ENCODE results near the gene MPIG6B.

Gene MPIG6B
- long read RNA-seq, donor 1, partial matches to known transcripts: 216 of 405 reads
- long read RNA-seq, donor 1, other reads (novel, unspliced or antisense): 189 of 405 reads
- long read RNA-seq, donor 2: 0 reads
- long read RNA-seq, donor 3: 0 reads
- long read RNA-seq, donor 4: 0 reads
- long read RNA-seq, donor 5: 0 reads
- long read RNA-seq, donor 6: 0 reads
- long read RNA-seq, donor 7: 0 reads
- long read RNA-seq, donor 8: 0 reads

GRCh38 chr6:31723245-31723979, at the start of gene MPIG6B:
Gene MPIG6B, plus strand, starts transcription at chr6:31723373. Its CDS starts 11 bp downstream, at chr6:31723384.
- no peak for DNase-seq

- DNase-seq: no peak
Measured at GRCh38 chr6:31676322-31676903, 46.8 kb upstream of the MPIG6B start.

GRCh38 chr6:31676904-31677303, 46.3 kb upstream of the MPIG6B start:
- DNase-seq: no peak

- DNase-seq: no peak
Measured at GRCh38 chr6:31677955-31678354, 45.2 kb upstream of the MPIG6B start.

- peak; percentile 72 for DNase-seq
Measured at GRCh38 chr6:31680226-31681134, 42.7 kb upstream of the MPIG6B start, which contains the start of gene LY6G5C. Gene LY6G5C, minus strand, starts transcription at chr6:31681067. Its CDS starts 694 bp downstream, at chr6:31680373.

- peak; percentile 85 for DNase-seq
Measured at GRCh38 chr6:31681135-31681671, 42.0 kb upstream of the MPIG6B start.

GRCh38 chr6:31683591-31683990, 39.6 kb upstream of the MPIG6B start:
- no peak for DNase-seq

- no peak for DNase-seq
Measured at GRCh38 chr6:31686483-31686882, 36.7 kb upstream of the MPIG6B start.

GRCh38 chr6:31687321-31687720, 35.9 kb upstream of the MPIG6B start:
- DNase-seq: no peak

GRCh38 chr6:31687860-31688693, 35.1 kb upstream of the MPIG6B start:
- no peak for DNase-seq

- no peak for DNase-seq
Measured at GRCh38 chr6:31689249-31690110, 33.7 kb upstream of the MPIG6B start.

GRCh38 chr6:31690231-31691077, 32.7 kb upstream of the MPIG6B start:
- DNase-seq: no peak

GRCh38 chr6:31691078-31691463, 32.1 kb upstream of the MPIG6B start:
- no peak for DNase-seq

GRCh38 chr6:31691564-31692108, 31.5 kb upstream of the MPIG6B start:
- no peak for DNase-seq

GRCh38 chr6:31692353-31692752, 30.8 kb upstream of the MPIG6B start:
- no peak for DNase-seq

GRCh38 chr6:31692886-31693285, 30.3 kb upstream of the MPIG6B start:
- no peak for DNase-seq

GRCh38 chr6:31693535-31693934, 29.6 kb upstream of the MPIG6B start:
- DNase-seq: no peak

GRCh38 chr6:31697555-31697954, 25.6 kb upstream of the MPIG6B start:
- no peak for DNase-seq

All from right kidney (tissue), 9 donors.